ENCODE measurements around the gene DHRS11. TPM values are rescaled to one million over a fixed set of nuclear protein-coding genes. Genes with fewer than 3 reads are reported as not detected.

Gene DHRS11
- total RNA-seq, 1 donor from 2014 or later = 7.1 TPM

- H3K4me3 Mint-ChIP-seq (ENCODE audit: unreplicated experiment) = no peak overlapping the region
- H3K4me1 ChIP-seq (ENCODE audit: insufficient read depth, low read length) = no peaks in the 10 kb centered on the region
- no peaks in the 10 kb centered on the region for H3K9me3 ChIP-seq (ENCODE audit: insufficient read depth, low read depth, low read length)
- no peaks in the 10 kb centered on the region for H3K4me1 Mint-ChIP-seq (ENCODE audit: low read depth, unreplicated experiment)
- no peak for DNase-seq (ENCODE audit: low read depth)
- no peak overlapping the region for H3K27ac ChIP-seq (ENCODE audit: low read depth, low read length)
- peaks cover 31% of the 10 kb centered on the region for H3K27me3 ChIP-seq (ENCODE audit: insufficient read depth, low read length)
- no peaks in the 10 kb centered on the region for H3K9me3 Mint-ChIP-seq (ENCODE audit: unreplicated experiment)
- FAIRE-seq = no peak
- no peak overlapping the region for H3K27ac Mint-ChIP-seq (ENCODE audit: unreplicated experiment)
- H2AFZ ChIP-seq (ENCODE audit: low read depth, low read length) = no peak overlapping the region
- H3K36me3 ChIP-seq (ENCODE audit: insufficient read depth, low read length) = no peaks in the 10 kb centered on the region
- H3K4me2 ChIP-seq (ENCODE audit: low read length) = no peak overlapping the region
- no peaks in the 10 kb centered on the region for H3K79me2 ChIP-seq (ENCODE audit: insufficient read depth, low read length)
- H3K9ac ChIP-seq (ENCODE audit: low read length) = no peak overlapping the region
- H3K4me3 ChIP-seq (ENCODE audit: insufficient read depth, low read depth, low read length) = no peak overlapping the region
- H3K27me3 Mint-ChIP-seq (ENCODE audit: low read depth, unreplicated experiment) = peaks cover 50% of the 10 kb centered on the region
- peaks cover 2% of the 10 kb centered on the region for H3K36me3 Mint-ChIP-seq (ENCODE audit: low read depth, unreplicated experiment)
- H4K20me1 ChIP-seq (ENCODE audit: insufficient read depth, low read length) = peaks cover 6% of the 10 kb centered on the region
- TF ChIP-seq, protein P1, sequence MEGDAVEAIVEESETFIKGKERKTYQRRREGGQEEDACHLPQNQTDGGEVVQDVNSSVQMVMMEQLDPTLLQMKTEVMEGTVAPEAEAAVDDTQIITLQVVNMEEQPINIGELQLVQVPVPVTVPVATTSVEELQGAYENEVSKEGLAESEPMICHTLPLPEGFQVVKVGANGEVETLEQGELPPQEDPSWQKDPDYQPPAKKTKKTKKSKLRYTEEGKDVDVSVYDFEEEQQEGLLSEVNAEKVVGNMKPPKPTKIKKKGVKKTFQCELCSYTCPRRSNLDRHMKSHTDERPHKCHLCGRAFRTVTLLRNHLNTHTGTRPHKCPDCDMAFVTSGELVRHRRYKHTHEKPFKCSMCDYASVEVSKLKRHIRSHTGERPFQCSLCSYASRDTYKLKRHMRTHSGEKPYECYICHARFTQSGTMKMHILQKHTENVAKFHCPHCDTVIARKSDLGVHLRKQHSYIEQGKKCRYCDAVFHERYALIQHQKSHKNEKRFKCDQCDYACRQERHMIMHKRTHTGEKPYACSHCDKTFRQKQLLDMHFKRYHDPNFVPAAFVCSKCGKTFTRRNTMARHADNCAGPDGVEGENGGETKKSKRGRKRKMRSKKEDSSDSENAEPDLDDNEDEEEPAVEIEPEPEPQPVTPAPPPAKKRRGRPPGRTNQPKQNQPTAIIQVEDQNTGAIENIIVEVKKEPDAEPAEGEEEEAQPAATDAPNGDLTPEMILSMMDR (IDR thresholded peaks at IDR 0.05; ENCODE audit: insufficient read depth, low read depth, low read length) = no peak
Measured at GRCh38 chr17:36629970-36630502, 38.4 kb downstream of the DHRS11 start.

GRCh38 chr17:36631022-36631421, 39.3 kb downstream of the DHRS11 start:
- Histone ChIP-seq H3K9me3 (ENCODE audit: insufficient read depth, low read depth, low read length) (no peaks in the 10 kb centered on the region), H3K4me3 (ENCODE audit: insufficient read depth, low read depth, low read length) (no peak overlapping the region), H4K20me1 (ENCODE audit: insufficient read depth, low read length) (peaks cover 6% of the 10 kb centered on the region), H3K79me2 (ENCODE audit: insufficient read depth, low read length) (no peaks in the 10 kb centered on the region), H3K4me1 (ENCODE audit: insufficient read depth, low read length) (no peaks in the 10 kb centered on the region), H3K4me2 (ENCODE audit: low read length) (no peak overlapping the region), H3K9ac (ENCODE audit: low read length) (no peak overlapping the region), H3K36me3 (ENCODE audit: insufficient read depth, low read length) (no peaks in the 10 kb centered on the region), H3K27me3 (ENCODE audit: insufficient read depth, low read length) (peaks cover 31% of the 10 kb centered on the region), H3K27ac (ENCODE audit: low read depth, low read length) (no peak overlapping the region), H2AFZ (ENCODE audit: low read depth, low read length) (no peak overlapping the region)
- H3K27me3 Mint-ChIP-seq (ENCODE audit: low read depth, unreplicated experiment) = peaks cover 54% of the 10 kb centered on the region
- no peaks in the 10 kb centered on the region for H3K9me3 Mint-ChIP-seq (ENCODE audit: unreplicated experiment)
- FAIRE-seq (no peak), DNase-seq (ENCODE audit: low read depth) (no peak)
- H3K4me1 Mint-ChIP-seq (ENCODE audit: low read depth, unreplicated experiment) = no peaks in the 10 kb centered on the region
- H3K4me3 Mint-ChIP-seq (ENCODE audit: unreplicated experiment) = no peak overlapping the region
- no peak overlapping the region for H3K27ac Mint-ChIP-seq (ENCODE audit: unreplicated experiment)
- TF ChIP-seq EZH2 (IDR thresholded peaks at IDR 0.05; ENCODE audit: insufficient read depth, low read length) = no peak
- TF ChIP-seq, protein P1 (IDR thresholded peaks at IDR 0.05; ENCODE audit: insufficient read depth, low read depth, low read length) = no peak
- H3K36me3 Mint-ChIP-seq (ENCODE audit: low read depth, unreplicated experiment) = peaks cover 2% of the 10 kb centered on the region

GRCh38 chr17:36632916-36633771, 41.5 kb downstream of the DHRS11 start:
- H2AFZ ChIP-seq (ENCODE audit: low read depth, low read length) = no peak overlapping the region
- Mint-ChIP-seq H3K4me3 (ENCODE audit: unreplicated experiment) (no peak overlapping the region), H3K27me3 (ENCODE audit: low read depth, unreplicated experiment) (peaks cover 73% of the 10 kb centered on the region), H3K4me1 (ENCODE audit: low read depth, unreplicated experiment) (no peaks in the 10 kb centered on the region), H3K9me3 (ENCODE audit: unreplicated experiment) (no peaks in the 10 kb centered on the region), H3K36me3 (ENCODE audit: low read depth, unreplicated experiment) (no peaks in the 10 kb centered on the region), H3K27ac (ENCODE audit: unreplicated experiment) (no peak overlapping the region)
- H3K4me3 ChIP-seq (ENCODE audit: insufficient read depth, low read depth, low read length) = no peak overlapping the region
- no peaks in the 10 kb centered on the region for H3K9me3 ChIP-seq (ENCODE audit: insufficient read depth, low read depth, low read length)
- H3K27me3 ChIP-seq (ENCODE audit: insufficient read depth, low read length) = peaks cover 46% of the 10 kb centered on the region
- H3K4me2 ChIP-seq (ENCODE audit: low read length) = no peak overlapping the region
- TF ChIP-seq, protein P1 (IDR thresholded peaks at IDR 0.05; ENCODE audit: insufficient read depth, low read depth, low read length) = no peak
- TF ChIP-seq EZH2 (IDR thresholded peaks at IDR 0.05; ENCODE audit: insufficient read depth, low read length) = peak; percentile 1
- H4K20me1 ChIP-seq (ENCODE audit: insufficient read depth, low read length) = no peaks in the 10 kb centered on the region
- DNase-seq (ENCODE audit: low read depth) (no peak), FAIRE-seq (no peak)
- no peaks in the 10 kb centered on the region for H3K4me1 ChIP-seq (ENCODE audit: insufficient read depth, low read length)
- H3K36me3 ChIP-seq (ENCODE audit: insufficient read depth, low read length) = no peaks in the 10 kb centered on the region
- H3K9ac ChIP-seq (ENCODE audit: low read length) = no peak overlapping the region
- H3K79me2 ChIP-seq (ENCODE audit: insufficient read depth, low read length) = no peaks in the 10 kb centered on the region
- H3K27ac ChIP-seq (ENCODE audit: low read depth, low read length) = no peak overlapping the region

All from astrocyte (in vitro differentiated cells and primary cell).